Measurements from ENCODE around the gene F8. TPM values are rescaled to one million over a fixed set of nuclear protein-coding genes. Genes with fewer than 3 reads are reported as not detected.

The F8 gene
- total RNA-seq, 1 experiment from 2014 or later: 12.4 TPM

DNA sequence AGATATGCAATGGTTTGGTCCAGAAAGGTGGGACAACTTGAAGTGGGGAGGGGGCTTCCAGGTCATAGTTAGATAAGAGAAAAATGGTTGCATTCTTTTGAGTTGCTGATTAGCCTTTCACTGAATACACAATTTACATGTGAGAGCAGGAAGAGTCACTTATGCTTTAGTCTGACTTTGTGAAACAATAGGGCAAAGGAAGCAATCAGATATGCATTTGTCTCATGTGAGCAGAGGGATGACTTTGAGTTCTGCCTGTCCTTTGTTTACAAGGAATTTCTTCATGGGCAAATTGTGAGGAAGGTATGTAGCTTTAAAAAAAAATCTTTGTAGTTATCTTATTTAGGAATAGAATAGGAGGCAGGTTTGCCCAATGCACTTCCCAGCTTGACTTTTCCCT, 201.0 kb downstream of the F8 start:
- no peak for ATAC-seq
- Histone ChIP-seq H3K4me1 (ENCODE audit: control insufficient read depth, insufficient read depth, low read length) (no peaks in the 10 kb centered on the region), H3K27me3 (ENCODE audit: control insufficient read depth, insufficient read depth, low read length) (no peaks in the 10 kb centered on the region), H3K27ac (ENCODE audit: low read length) (no peak overlapping the region), H3K9me3 (ENCODE audit: control insufficient read depth, insufficient read depth, low read depth, low read length) (no peaks in the 10 kb centered on the region), H3K36me3 (ENCODE audit: control insufficient read depth, insufficient read depth, low read length) (no peaks in the 10 kb centered on the region), H3K4me3 (ENCODE audit: low read depth in 2 of 2, low read length in 2 of 2) (no peak overlapping the region)
- CTCF ChIA-PET: no interaction called here
- in situ Hi-C loops (cut with HindIII; ENCODE audit: low pct_unique_long_range_greater_than_20kb, low sequenced_read_pairs): no loop called here
- no peak for DNase-seq (ENCODE audit: low read depth, low spot score)
- BruUV-seq (replicated peaks): no TSS peak
- POLR2A ChIA-PET: interaction anchor here (0.5 kb wide), 1 partner anchor 57 kb away, joined by 3 read pairs; no protein-coding TSS in a partner anchor
- TF ChIP-seq SIN3A (IDR thresholded peaks at IDR 0.05; ENCODE audit: borderline replicate concordance, insufficient read depth, low read depth, low read length): no peak
- no peak for TF ChIP-seq TCF7L2 (IDR thresholded peaks at IDR 0.05; ENCODE audit: low read depth, low read length)
- no peak for TF ChIP-seq CTCF (IDR thresholded peaks at IDR 0.05)
- TF ChIP-seq, protein P1, sequence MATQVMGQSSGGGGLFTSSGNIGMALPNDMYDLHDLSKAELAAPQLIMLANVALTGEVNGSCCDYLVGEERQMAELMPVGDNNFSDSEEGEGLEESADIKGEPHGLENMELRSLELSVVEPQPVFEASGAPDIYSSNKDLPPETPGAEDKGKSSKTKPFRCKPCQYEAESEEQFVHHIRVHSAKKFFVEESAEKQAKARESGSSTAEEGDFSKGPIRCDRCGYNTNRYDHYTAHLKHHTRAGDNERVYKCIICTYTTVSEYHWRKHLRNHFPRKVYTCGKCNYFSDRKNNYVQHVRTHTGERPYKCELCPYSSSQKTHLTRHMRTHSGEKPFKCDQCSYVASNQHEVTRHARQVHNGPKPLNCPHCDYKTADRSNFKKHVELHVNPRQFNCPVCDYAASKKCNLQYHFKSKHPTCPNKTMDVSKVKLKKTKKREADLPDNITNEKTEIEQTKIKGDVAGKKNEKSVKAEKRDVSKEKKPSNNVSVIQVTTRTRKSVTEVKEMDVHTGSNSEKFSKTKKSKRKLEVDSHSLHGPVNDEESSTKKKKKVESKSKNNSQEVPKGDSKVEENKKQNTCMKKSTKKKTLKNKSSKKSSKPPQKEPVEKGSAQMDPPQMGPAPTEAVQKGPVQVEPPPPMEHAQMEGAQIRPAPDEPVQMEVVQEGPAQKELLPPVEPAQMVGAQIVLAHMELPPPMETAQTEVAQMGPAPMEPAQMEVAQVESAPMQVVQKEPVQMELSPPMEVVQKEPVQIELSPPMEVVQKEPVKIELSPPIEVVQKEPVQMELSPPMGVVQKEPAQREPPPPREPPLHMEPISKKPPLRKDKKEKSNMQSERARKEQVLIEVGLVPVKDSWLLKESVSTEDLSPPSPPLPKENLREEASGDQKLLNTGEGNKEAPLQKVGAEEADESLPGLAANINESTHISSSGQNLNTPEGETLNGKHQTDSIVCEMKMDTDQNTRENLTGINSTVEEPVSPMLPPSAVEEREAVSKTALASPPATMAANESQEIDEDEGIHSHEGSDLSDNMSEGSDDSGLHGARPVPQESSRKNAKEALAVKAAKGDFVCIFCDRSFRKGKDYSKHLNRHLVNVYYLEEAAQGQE (IDR thresholded peaks at IDR 0.05; ENCODE audit: insufficient read depth in 1 of 2, low read depth in 2 of 2, low read length in 1 of 2): no peak
- no peak for TF ChIP-seq POLR2AphosphoS5 (IDR thresholded peaks at IDR 0.05; ENCODE audit: low read depth, low read length)
- intact Hi-C loops (cut with micrococcal nuclease; ENCODE audit: unreplicated experiment): no loop called here

GRCh38 chrX:154819771-154820341, 202.7 kb downstream of the F8 start:
- CTCF ChIA-PET: no interaction called here
- ATAC-seq (no peak), DNase-seq (ENCODE audit: low read depth, low spot score) (no peak)
- in situ Hi-C loops (cut with HindIII; ENCODE audit: low pct_unique_long_range_greater_than_20kb, low sequenced_read_pairs): no loop called here
- POLR2A ChIA-PET: no interaction called here
- Histone ChIP-seq H3K4me1 (ENCODE audit: control insufficient read depth, insufficient read depth, low read length) (peaks cover 5% of the 10 kb centered on the region), H3K4me3 (ENCODE audit: low read depth in 2 of 2, low read length in 2 of 2) (no peak overlapping the region), H3K36me3 (ENCODE audit: control insufficient read depth, insufficient read depth, low read length) (no peaks in the 10 kb centered on the region), H3K27ac (ENCODE audit: low read length) (no peak overlapping the region), H3K27me3 (ENCODE audit: control insufficient read depth, insufficient read depth, low read length) (no peaks in the 10 kb centered on the region), H3K9me3 (ENCODE audit: control insufficient read depth, insufficient read depth, low read depth, low read length) (no peaks in the 10 kb centered on the region)
- intact Hi-C loops (cut with micrococcal nuclease; ENCODE audit: unreplicated experiment): no loop called here
- TF ChIP-seq CTCF (IDR thresholded peaks at IDR 0.05): no peak
- TF ChIP-seq SIN3A (IDR thresholded peaks at IDR 0.05; ENCODE audit: borderline replicate concordance, insufficient read depth, low read depth, low read length): no peak
- TF ChIP-seq, protein P1 (IDR thresholded peaks at IDR 0.05; ENCODE audit: insufficient read depth in 1 of 2, low read depth in 2 of 2, low read length in 1 of 2): no peak
- no peak for TF ChIP-seq TCF7L2 (IDR thresholded peaks at IDR 0.05; ENCODE audit: low read depth, low read length)
- TF ChIP-seq POLR2AphosphoS5 (IDR thresholded peaks at IDR 0.05; ENCODE audit: low read depth, low read length): no peak
- BruUV-seq (replicated peaks): no TSS peak
